ENCODE results near the gene CARMIL3.

The CARMIL3 gene

DNA sequence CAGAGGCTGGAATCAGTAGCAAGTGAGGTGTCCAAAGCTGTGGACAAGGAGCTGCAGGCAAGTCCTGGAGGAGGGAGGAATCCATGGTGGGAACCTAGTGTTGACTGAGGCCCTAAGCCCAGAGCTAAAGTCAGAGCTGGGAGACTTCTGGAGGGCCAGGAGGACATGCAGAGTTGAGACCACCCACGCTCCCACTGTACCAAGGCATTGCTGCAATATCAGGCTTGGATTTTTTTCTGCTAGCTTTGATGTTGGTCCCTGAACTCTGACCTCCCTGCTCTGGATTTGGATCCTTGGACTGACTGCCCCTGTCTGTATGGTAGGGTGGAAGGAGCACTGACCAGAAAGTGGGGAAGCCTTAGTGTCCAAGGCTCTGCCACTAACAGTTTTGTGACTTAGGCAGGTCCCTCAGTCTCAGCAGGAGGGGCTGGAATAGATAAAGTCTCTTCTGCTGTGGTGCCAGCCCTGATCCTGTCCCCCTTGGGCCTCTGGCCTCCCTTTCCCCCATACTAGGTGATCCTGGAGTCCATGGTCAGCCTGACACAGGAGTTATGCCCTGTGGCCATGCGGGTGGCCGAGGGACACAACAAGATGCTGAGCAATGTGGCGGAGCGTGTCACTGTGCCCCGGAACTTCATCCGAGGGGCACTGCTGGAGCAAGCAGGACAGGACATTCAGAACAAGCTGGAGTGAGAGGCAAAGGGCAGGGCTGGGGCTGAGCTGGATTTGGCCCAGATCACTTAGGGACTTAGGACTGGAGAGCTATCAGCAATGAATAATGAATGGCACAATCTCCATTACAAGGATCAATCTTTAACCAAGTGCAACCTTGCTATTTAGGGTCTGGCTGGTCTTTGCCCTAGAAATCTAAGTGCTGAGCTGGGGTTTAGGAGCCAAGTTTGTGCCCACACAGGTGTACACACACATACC lies 9.4 kb downstream of the CARMIL3 start:
- no peak overlapping the region for H3K4me3 ChIP-seq (ENCODE audit: low read depth in 1 of 5, low read length in 5 of 5)
- H3K9ac ChIP-seq (ENCODE audit: low read length in 5 of 5) = no peak overlapping the region
- no peak overlapping the region for H3K27ac ChIP-seq (ENCODE audit: low read depth, low read length)
- H3K9me3 ChIP-seq (ENCODE audit: control insufficient read depth in 5 of 5, low read length in 5 of 5) = no peaks in the 10 kb centered on the region
- peaks cover 0 to 2% (median 0%) of the 10 kb centered on the region in 5 donors for H3K4me1 ChIP-seq (ENCODE audit: control insufficient read depth in 5 of 5, insufficient read depth in 5 of 5, low read length in 5 of 5)
- H3K36me3 ChIP-seq (ENCODE audit: control insufficient read depth in 5 of 5, insufficient read depth in 5 of 5, low read length in 5 of 5) = no peaks in the 10 kb centered on the region
- H3K27me3 ChIP-seq (ENCODE audit: control insufficient read depth in 5 of 5, insufficient read depth in 4 of 5, low read length in 5 of 5) = peaks cover 0 to 3% (median 0%) of the 10 kb centered on the region in 5 donors

- H3K36me3 ChIP-seq (ENCODE audit: control insufficient read depth in 5 of 5, insufficient read depth in 5 of 5, low read length in 5 of 5) = no peaks in the 10 kb centered on the region
- peaks cover 0 to 2% (median 0%) of the 10 kb centered on the region in 5 donors for H3K4me1 ChIP-seq (ENCODE audit: control insufficient read depth in 5 of 5, insufficient read depth in 5 of 5, low read length in 5 of 5)
- no peaks in the 10 kb centered on the region for H3K9me3 ChIP-seq (ENCODE audit: control insufficient read depth in 5 of 5, low read length in 5 of 5)
- H3K9ac ChIP-seq (ENCODE audit: low read length in 5 of 5) = no peak overlapping the region
- H3K27ac ChIP-seq (ENCODE audit: low read depth, low read length) = no peak overlapping the region
- no peak overlapping the region for H3K4me3 ChIP-seq (ENCODE audit: low read depth in 1 of 5, low read length in 5 of 5)
- no peaks in the 10 kb centered on the region for H3K27me3 ChIP-seq (ENCODE audit: control insufficient read depth in 5 of 5, insufficient read depth in 4 of 5, low read length in 5 of 5)
Observed at GRCh38 chr14:24062216-24062980, 10.6 kb downstream of the CARMIL3 start.

GRCh38 chr14:24063263-24063836 lies 11.5 kb downstream of the CARMIL3 start:
- H3K9ac ChIP-seq (ENCODE audit: low read length in 5 of 5) = no peak overlapping the region
- no peaks in the 10 kb centered on the region for H3K36me3 ChIP-seq (ENCODE audit: control insufficient read depth in 5 of 5, insufficient read depth in 5 of 5, low read length in 5 of 5)
- H3K4me1 ChIP-seq (ENCODE audit: control insufficient read depth in 5 of 5, insufficient read depth in 5 of 5, low read length in 5 of 5) = peaks cover 0 to 8% (median 0%) of the 10 kb centered on the region in 5 donors
- no peaks in the 10 kb centered on the region for H3K27me3 ChIP-seq (ENCODE audit: control insufficient read depth in 5 of 5, insufficient read depth in 4 of 5, low read length in 5 of 5)
- H3K4me3 ChIP-seq (ENCODE audit: low read depth in 1 of 5, low read length in 5 of 5) = no peak overlapping the region
- H3K9me3 ChIP-seq (ENCODE audit: control insufficient read depth in 5 of 5, low read length in 5 of 5) = no peaks in the 10 kb centered on the region
- no peak overlapping the region for H3K27ac ChIP-seq (ENCODE audit: low read depth, low read length)

DNA sequence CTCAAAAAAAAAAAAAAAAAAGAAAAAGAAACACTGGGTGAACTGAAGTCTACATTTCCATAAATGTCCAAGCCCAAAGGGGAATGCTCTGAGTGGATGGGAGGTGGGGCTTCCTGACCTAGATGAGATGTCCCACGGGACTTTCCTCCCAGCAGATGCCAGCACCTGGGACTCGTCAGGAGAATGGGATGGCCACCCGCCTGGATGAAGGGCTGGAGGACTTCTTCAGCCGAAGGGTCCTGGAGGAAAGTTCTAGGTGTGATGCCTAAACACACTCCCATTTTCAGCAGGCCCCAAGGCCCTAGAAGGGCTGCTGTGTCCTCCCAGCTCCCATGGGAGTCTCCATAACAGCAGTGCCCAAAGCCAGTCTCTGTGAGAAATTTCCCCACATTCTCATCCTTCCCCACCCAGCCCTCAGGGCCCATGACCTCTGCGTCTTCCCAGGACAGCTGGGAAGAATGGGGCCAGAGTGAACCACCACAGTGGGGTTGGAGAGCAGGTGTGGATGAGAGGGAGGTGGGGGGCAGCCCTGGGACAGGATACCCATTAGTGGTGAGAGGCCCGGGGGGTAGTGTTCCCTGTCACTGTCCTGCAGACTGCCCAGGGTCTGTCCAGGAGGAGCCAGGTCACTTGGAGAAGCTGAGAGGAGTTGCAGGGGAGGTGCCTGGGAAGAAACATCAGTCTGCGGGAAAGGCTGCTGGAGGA lies 12.4 kb downstream of the CARMIL3 start:
- Histone ChIP-seq H3K4me3 (ENCODE audit: low read depth in 1 of 5, low read length in 5 of 5) (no peak overlapping the region), H3K4me1 (ENCODE audit: control insufficient read depth in 5 of 5, insufficient read depth in 5 of 5, low read length in 5 of 5) (peaks cover 0 to 8% (median 0%) of the 10 kb centered on the region in 5 donors), H3K27me3 (ENCODE audit: control insufficient read depth in 5 of 5, insufficient read depth in 4 of 5, low read length in 5 of 5) (no peaks in the 10 kb centered on the region), H3K27ac (ENCODE audit: low read depth, low read length) (no peak overlapping the region), H3K9me3 (ENCODE audit: control insufficient read depth in 5 of 5, low read length in 5 of 5) (no peaks in the 10 kb centered on the region), H3K36me3 (ENCODE audit: control insufficient read depth in 5 of 5, insufficient read depth in 5 of 5, low read length in 5 of 5) (no peaks in the 10 kb centered on the region), H3K9ac (ENCODE audit: low read length in 5 of 5) (no peak overlapping the region)

GRCh38 chr14:24064856-24065255 lies 13.0 kb downstream of the CARMIL3 start:
- H3K4me1 ChIP-seq (ENCODE audit: control insufficient read depth in 5 of 5, insufficient read depth in 5 of 5, low read length in 5 of 5) = peaks cover 0 to 8% (median 0%) of the 10 kb centered on the region in 5 donors
- no peak overlapping the region for H3K9ac ChIP-seq (ENCODE audit: low read length in 5 of 5)
- H3K27me3 ChIP-seq (ENCODE audit: control insufficient read depth in 5 of 5, insufficient read depth in 4 of 5, low read length in 5 of 5) = peaks cover 0 to under 1% (median 0%) of the 10 kb centered on the region in 5 donors
- no peak overlapping the region for H3K4me3 ChIP-seq (ENCODE audit: low read depth in 1 of 5, low read length in 5 of 5)
- no peaks in the 10 kb centered on the region for H3K9me3 ChIP-seq (ENCODE audit: control insufficient read depth in 5 of 5, low read length in 5 of 5)
- H3K27ac ChIP-seq (ENCODE audit: low read depth, low read length) = no peak overlapping the region
- H3K36me3 ChIP-seq (ENCODE audit: control insufficient read depth in 5 of 5, insufficient read depth in 5 of 5, low read length in 5 of 5) = no peaks in the 10 kb centered on the region

DNA sequence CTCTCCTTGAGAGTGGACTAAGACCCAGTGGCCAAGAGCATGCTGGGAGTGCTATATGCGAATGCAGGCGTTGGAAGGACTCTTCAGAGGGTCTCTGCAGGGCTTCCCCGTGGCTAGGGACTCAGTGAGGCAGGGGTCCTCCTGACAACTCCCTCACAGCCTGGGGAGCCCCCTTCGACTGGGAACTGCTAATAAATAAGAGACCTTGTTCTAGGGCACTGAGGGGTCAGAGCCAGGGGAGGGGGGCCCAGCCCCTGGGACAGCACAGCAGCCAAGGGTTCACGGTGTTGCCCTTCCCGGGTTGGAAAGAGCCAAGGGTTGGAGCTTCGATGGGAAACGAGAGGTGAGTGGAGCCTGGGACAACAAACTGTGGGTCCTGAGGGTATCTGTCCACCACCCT lies 13.6 kb downstream of the CARMIL3 start:
- Histone ChIP-seq H3K4me1 (ENCODE audit: control insufficient read depth in 5 of 5, insufficient read depth in 5 of 5, low read length in 5 of 5) (peaks cover 0 to 8% (median 0%) of the 10 kb centered on the region in 5 donors), H3K27ac (ENCODE audit: low read depth, low read length) (no peak overlapping the region), H3K4me3 (ENCODE audit: low read depth in 1 of 5, low read length in 5 of 5) (no peak overlapping the region), H3K9me3 (ENCODE audit: control insufficient read depth in 5 of 5, low read length in 5 of 5) (no peaks in the 10 kb centered on the region), H3K36me3 (ENCODE audit: control insufficient read depth in 5 of 5, insufficient read depth in 5 of 5, low read length in 5 of 5) (no peaks in the 10 kb centered on the region), H3K27me3 (ENCODE audit: control insufficient read depth in 5 of 5, insufficient read depth in 4 of 5, low read length in 5 of 5) (peaks cover 0 to 6% (median 2%) of the 10 kb centered on the region in 5 donors), H3K9ac (ENCODE audit: low read length in 5 of 5) (no peak overlapping the region)

- no peaks in the 10 kb centered on the region for H3K36me3 ChIP-seq (ENCODE audit: control insufficient read depth in 5 of 5, insufficient read depth in 5 of 5, low read length in 5 of 5)
- H3K27me3 ChIP-seq (ENCODE audit: control insufficient read depth in 5 of 5, insufficient read depth in 4 of 5, low read length in 5 of 5) = peaks cover 0 to 12% (median 9%) of the 10 kb centered on the region in 5 donors
- H3K4me1 ChIP-seq (ENCODE audit: control insufficient read depth in 5 of 5, insufficient read depth in 5 of 5, low read length in 5 of 5) = peaks cover 0 to 8% (median 0%) of the 10 kb centered on the region in 5 donors
- H3K27ac ChIP-seq (ENCODE audit: low read depth, low read length) = no peak overlapping the region
- H3K9ac ChIP-seq (ENCODE audit: low read length in 5 of 5) = no peak overlapping the region
- H3K4me3 ChIP-seq (ENCODE audit: low read depth in 1 of 5, low read length in 5 of 5) = no peak overlapping the region
- no peaks in the 10 kb centered on the region for H3K9me3 ChIP-seq (ENCODE audit: control insufficient read depth in 5 of 5, low read length in 5 of 5)
Observed at GRCh38 chr14:24066496-24067132, 14.8 kb downstream of the CARMIL3 start.

DNA sequence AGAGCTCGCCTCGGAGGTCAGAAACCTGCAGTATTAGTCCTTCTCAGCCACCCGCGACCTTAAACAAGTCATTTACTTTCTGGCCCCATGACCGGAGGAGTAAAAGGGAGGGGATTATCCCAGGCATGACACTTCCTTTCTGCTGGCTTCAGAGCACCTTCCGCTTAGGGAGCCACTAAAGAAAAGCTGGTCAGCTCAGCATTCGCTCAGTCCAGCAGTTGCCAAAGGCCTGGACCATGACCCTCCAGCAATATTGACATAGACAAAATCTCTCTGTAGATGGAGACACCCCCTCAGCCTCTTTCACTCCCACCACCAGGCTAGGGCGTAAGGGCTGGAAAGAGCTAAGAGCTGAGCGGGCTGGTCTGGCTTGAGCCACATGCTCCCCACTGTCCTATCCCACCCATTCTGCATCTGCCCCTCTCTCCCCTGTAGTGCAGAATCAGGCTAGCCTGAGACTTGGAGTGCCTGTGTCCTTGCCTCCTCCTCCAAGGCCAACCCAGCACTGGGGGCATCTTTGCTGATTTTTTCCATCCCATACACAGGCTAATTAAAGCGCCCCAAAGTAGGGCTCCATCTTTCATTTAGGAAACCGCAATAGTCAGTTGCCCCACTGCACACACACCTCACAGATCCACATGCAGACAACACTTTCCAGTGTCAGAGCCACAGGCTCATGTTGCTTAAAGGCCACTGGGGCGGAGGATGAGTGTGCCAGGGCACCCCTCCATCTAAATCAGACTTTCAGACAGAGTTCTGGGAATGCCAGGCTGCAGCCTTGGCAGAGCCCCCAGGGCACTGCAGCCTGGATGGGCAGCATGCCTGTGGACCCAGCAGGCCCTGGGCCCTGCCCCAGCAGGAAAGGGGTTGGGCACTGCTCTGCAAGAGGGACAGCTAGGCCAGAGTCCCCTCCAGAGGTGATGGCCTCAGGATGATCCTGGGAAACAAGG lies 15.6 kb downstream of the CARMIL3 start:
- Histone ChIP-seq H3K4me1 (ENCODE audit: control insufficient read depth in 5 of 5, insufficient read depth in 5 of 5, low read length in 5 of 5) (peaks cover 0 to 8% (median 0%) of the 10 kb centered on the region in 5 donors), H3K27me3 (ENCODE audit: control insufficient read depth in 5 of 5, insufficient read depth in 4 of 5, low read length in 5 of 5) (peaks cover 8 to 17% (median 17%) of the 10 kb centered on the region in 5 donors), H3K36me3 (ENCODE audit: control insufficient read depth in 5 of 5, insufficient read depth in 5 of 5, low read length in 5 of 5) (no peaks in the 10 kb centered on the region), H3K9ac (ENCODE audit: low read length in 5 of 5) (no peak overlapping the region), H3K27ac (ENCODE audit: low read depth, low read length) (no peak overlapping the region), H3K4me3 (ENCODE audit: low read depth in 1 of 5, low read length in 5 of 5) (no peak overlapping the region), H3K9me3 (ENCODE audit: control insufficient read depth in 5 of 5, low read length in 5 of 5) (no peaks in the 10 kb centered on the region)
